SKM-1 treated with dmso at 0.1 percent for 144 hours (cell line): ENCODE results near the gene LRRC61.
"Not testable (repeated sequence)": the region's sequence is repeated elsewhere in the genome, so short reads cannot be mapped to it uniquely, and the experiment has no call there.

Experiments used
- DNase-seq: peaks from one replicate; lab custom pipeline; 2025; ENCODE audit not compliant: unreplicated experiment; lab: John Stamatoyannopoulos, UW

Gene LRRC61

DNA sequence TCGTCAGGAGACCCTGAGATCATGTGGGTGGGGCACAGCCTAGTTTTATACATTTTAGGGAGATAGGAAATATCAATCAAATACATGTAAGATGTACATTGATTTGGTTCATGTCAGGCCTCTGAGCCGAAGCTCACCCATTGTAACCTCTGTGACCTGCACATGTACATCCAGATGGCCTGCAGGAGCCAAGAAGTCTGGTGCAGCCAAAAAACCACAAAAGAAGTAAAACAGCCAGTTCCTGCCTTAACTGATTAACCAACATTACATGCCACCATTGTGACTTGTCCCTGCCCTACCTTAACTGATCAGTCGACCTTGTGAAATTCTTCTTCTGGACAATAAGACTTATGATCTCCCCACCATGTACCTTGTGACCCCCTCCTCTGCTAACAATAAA lies 16.0 kb upstream of the LRRC61 start:
- no peak for DNase-seq

- no peak for DNase-seq
Observed at GRCh38 chr7:150307904-150308303, 15.3 kb upstream of the LRRC61 start.

DNA sequence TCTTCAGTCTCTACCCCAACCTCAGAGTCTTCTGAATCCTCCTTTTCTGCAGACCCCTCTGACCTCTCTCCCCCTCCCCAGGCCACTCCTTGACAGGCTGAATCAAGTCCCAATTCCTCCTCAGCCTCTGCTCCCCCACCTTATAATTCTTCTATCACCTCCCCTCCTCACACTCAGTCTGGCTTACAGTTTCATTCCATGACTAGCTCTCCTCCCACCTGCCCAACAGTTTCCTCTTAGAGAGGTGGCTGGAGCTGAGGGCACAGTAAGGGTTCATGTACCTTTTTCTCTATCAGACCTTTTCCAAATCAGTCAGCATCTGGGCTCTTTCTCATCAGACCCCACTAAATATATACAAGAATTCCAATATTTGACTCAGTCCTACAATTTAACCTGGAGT lies 14.6 kb upstream of the LRRC61 start:
- DNase-seq: no peak

DNA sequence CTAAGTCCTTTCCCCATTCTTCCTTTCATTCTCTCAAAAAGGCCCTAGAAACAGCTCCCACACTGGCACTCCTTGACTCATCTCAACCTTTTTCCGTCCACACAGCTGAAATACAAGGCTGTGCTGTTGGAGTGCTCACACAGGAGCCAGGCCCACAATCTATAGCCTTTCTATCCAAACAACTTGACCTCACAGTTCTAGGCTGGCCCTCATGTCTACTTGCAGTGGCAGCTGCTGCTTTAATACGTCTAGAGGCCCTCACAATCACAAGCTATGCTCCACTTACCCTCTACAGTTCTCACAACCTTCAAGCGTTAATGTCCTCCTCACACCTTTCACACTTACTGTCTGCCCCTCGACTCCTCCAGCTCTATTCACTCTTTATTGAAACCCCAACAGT lies 12.0 kb upstream of the LRRC61 start:
- no peak for DNase-seq

- DNase-seq: no peak
Observed at GRCh38 chr7:150311711-150312110, 11.4 kb upstream of the LRRC61 start.

DNA sequence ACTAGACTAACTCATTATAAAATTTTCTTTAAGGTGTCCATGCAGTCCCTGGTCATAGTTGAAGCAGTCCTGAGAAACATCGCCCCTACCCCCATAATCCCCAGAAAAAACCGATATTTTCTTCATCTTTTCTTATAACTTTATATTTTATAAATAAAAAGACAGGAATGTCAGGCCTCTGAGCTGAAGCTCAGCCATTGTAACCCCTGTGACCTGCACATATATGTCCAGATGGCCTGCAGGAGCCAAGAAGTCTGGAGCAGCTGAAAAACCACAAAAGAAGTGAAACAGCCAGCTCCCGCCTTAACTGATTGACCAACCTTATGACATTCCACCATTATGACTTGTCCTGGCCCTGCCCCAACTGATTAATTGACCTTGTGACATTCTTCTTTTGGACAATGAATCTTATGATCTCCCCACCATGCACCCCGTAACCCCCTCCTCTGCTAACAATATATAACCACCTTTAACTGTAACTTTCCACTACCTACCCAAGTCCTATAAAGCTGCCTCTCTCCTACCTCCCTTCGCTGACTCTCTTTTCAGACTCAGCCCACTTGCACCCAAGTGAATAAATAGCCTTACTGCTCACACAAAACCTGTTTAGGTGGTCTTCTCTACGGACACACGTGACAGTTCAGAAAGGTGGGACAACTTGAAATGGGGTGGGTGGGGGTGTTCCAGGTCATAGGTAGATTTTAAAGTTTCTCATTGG lies 10.3 kb upstream of the LRRC61 start:
- DNase-seq: not testable (repeated sequence)

DNA sequence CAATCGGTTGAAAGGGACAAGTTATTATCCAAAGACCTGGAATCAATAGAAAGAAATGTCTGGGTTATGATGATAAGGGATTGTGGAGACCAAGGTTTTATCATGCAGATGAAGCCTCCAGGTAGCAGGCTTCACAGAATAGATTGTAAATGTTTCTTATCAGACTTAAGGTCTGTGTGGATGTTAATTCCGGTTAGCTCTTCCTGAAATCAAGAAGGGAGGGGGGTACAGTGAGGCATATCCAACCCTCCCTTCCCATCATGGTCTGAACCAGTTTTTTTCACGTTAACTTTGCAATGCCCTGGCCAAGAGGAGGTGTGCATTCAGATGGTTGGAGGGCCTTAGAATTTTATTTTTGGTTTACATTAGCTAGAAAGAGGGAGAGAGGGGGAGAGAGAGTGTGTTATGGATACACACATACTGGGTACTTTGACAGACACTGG lies 9.8 kb upstream of the LRRC61 start:
- no peak for DNase-seq

- no peak for DNase-seq
Observed at GRCh38 chr7:150313870-150314269, 9.3 kb upstream of the LRRC61 start.

GRCh38 chr7:150314639-150315239 lies 8.4 kb upstream of the LRRC61 start:
- no peak for DNase-seq

DNA sequence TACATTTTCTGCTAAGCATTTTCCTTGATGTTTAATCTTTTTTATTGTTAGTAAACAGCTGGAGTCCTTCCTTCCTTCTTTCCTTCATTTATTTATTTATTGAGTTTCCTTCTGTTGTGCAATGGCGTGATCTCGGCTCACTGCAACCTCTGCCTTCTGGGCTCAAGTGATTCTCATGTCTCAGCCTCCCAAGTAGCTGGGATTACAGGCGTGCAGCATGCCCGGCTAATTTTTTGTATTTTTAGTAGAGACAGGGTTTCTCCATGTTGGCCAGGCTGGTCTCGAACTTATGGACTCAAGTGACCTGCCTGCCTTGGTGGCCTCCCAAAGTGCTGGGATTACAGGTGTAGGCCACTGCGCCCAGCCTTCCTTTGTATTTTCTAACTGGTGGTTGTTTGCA lies 6.2 kb upstream of the LRRC61 start:
- not testable (repeated sequence) for DNase-seq

DNA sequence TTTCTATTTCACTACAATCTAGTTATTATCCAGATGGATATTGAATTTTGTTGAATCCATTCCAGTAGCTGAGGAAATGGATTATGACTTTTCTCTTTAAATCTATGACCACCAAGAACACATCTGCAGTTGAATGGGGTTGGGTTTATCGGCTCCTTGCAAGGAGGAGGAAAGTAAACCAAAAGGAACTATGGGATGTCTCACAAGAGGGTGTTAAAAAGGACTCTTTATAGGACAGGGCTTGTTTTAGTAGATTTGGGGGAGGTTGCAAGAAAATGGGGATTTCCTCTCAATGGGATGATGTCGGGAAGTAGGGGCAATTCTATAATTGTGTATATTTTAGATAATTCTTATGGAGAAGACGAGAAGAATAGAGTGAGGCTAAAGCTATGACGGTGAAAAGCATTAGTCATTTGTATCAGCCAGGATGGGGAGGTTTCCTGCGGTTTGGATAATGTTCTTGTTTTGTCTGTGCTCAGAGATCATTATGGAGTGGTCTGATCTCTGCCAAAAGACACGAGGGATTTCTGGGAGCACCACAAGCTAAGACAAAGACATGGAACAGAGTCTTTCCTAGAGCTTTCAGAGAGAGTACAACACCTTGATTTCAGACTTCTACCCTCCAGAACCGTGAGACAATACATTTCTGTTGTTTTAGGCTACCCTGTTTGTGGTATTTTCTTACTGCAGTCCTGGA lies 5.3 kb upstream of the LRRC61 start:
- no peak for DNase-seq

DNA sequence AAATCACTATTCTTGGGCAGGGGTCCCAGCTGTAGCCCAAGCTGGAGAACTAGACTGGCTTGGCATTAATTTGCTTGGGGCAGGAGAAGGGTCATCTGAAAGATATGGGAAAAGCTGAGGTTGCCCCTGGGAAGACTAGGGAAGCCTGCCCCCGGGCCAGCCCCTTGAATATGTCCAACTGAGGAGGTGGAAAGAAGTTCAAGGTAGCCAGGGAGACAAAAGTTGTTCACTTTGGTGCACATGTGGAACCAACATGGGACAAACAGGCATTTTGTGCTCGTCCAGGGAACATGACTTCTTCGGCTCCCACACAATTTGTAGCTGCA lies 1.4 kb upstream of the LRRC61 start:
- no peak for DNase-seq

GRCh38 chr7:150322114-150322832 lies 882 bp upstream of the LRRC61 start:
- DNase-seq: no peak

DNA sequence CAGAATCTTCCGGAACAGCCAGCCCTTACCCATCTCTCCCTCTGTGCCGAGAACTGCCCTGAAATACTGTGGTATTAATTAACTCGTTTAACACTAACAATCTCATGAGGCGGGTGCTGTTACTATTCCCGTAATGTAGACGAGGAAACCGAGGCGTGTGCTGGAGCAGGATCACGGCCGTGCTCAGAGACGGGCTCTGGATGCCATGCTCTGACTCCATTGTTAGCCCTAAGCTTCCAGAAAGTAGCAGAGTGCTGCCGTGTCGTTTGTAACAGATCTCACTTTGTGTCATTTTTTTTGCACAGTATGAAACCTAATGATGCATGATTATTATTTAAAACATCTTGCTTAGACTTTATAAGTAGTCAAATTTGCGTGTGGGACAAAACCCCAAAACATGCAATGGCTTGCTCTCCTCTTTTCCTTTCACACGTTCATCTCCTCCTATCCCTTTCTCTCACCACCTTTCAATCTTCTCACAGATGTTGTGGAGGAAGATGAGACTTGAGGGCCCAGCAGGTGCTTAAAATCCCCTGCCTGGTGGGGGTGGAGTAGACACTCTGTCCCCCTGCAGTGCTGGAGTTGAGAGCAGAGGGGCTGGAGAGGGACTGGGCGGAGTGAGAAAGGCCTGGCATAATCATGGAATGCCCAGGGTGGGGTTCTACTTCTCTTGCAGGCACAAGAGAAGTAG lies 672 bp downstream of the LRRC61 start:
- DNase-seq: no peak

- no peak for DNase-seq
Observed at GRCh38 chr7:150324373-150324961, 1.3 kb downstream of the LRRC61 start.

- peak; percentile 62 for DNase-seq
Observed at GRCh38 chr7:150325110-150325611, 2.0 kb downstream of the LRRC61 start.

DNA sequence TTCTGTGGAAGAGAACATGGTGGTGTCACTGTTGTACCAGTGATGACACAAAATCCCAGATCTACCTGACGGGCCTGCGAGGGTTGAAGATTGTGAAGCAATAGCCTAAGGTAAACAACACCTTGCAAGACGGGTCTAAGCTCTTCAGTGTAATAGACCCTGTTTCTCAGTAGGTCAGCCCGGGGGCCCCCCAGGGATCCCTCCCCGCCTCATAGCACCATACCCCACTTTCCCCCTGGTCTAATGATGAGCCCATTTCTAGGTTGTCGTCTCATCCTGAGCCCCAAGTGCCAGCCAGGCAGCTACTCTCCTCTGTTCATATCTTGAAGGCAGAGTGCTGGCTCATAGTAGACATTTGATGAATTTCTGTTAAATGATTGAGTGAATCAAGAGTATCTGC lies 2.7 kb downstream of the LRRC61 start:
- no peak for DNase-seq

GRCh38 chr7:150326657-150327268 lies 3.6 kb downstream of the LRRC61 start:
- no peak for DNase-seq

GRCh38 chr7:150327308-150327707 lies 4.2 kb downstream of the LRRC61 start:
- no peak for DNase-seq
